H9 (cell line): ENCODE results near the gene TMC2. TPM values are rescaled to one million over a fixed set of nuclear protein-coding genes. Genes with fewer than 3 reads are reported as not detected.

Experiments
- DNase-seq: peaks from one replicate; pipeline ENCODE4 v3.0.0-alpha.2; 2017
- H2AFZ ChIP-seq: one replicate; pipeline ENCODE4 v1.6.1; 2013; ENCODE audit warnings: mild to moderate bottlenecking, low read length, control low read depth, moderate library complexity
- H2AK5ac ChIP-seq: 2 replicates; pipeline ENCODE4 v1.6.1; 2013; ENCODE audit warnings: low read length, control low read depth, mixed read lengths; ENCODE audit not compliant: insufficient read length
- H2BK120ac ChIP-seq: one replicate; pipeline ENCODE4 v1.6.1; 2013; ENCODE audit warnings: low read depth, mild to moderate bottlenecking, low read length, control low read depth, inconsistent platforms; ENCODE audit not compliant: poor library complexity, severe bottlenecking
- H2BK12ac ChIP-seq: 2 replicates; pipeline ENCODE4 v1.6.1; 2013; ENCODE audit warnings: low read length, control low read depth, mixed read lengths, low read depth; ENCODE audit not compliant: insufficient read length
- H2BK15ac ChIP-seq: 2 replicates; pipeline ENCODE4 v1.6.1; 2013; ENCODE audit warnings: low read depth, low read length, control low read depth
- H2BK20ac ChIP-seq: one replicate; pipeline ENCODE4 v1.6.1; 2013; ENCODE audit warnings: low read depth, mild to moderate bottlenecking, low read length, control low read depth, inconsistent platforms; ENCODE audit not compliant: poor library complexity, severe bottlenecking
- H2BK5ac ChIP-seq: 2 replicates; pipeline ENCODE4 v1.6.1; 2013; ENCODE audit warnings: low read length, control low read depth, mixed read lengths; ENCODE audit not compliant: insufficient read length
- H3K14ac ChIP-seq: 2 replicates; pipeline ENCODE4 v1.6.1; 2013; ENCODE audit warnings: low read length, control low read depth; ENCODE audit not compliant: insufficient read depth
- H3K18ac ChIP-seq: 2 replicates; pipeline ENCODE4 v1.6.1; 2013; ENCODE audit warnings: low read depth, mild to moderate bottlenecking, mixed read lengths, low read length, control low read depth; ENCODE audit not compliant: insufficient read length
- H3K23ac ChIP-seq: 2 replicates; pipeline ENCODE4 v1.6.1; 2013; ENCODE audit warnings: low read length, control low read depth, mixed read lengths, low read depth; ENCODE audit not compliant: insufficient read length
- H3K23me2 ChIP-seq: 2 replicates; pipeline ENCODE4 v1.6.1; 2013; ENCODE audit warnings: low read depth, mild to moderate bottlenecking, mixed read lengths, low read length, control low read depth; ENCODE audit not compliant: insufficient read length, poor library complexity, severe bottlenecking
- H3K27ac ChIP-seq: 2 replicates; pipeline ENCODE4 v1.5.1; 2013; ENCODE audit warnings: low read length, control low read depth, mixed read lengths, low read depth; ENCODE audit not compliant: insufficient read length
- H3K27me3 ChIP-seq: 2 replicates; pipeline ENCODE4 v1.6.1; 2013; ENCODE audit warnings: low read length, control low read depth, inconsistent platforms; ENCODE audit not compliant: insufficient read depth
- H3K4ac ChIP-seq: 2 replicates; pipeline ENCODE4 v1.6.1; 2013; ENCODE audit warnings: low read depth, mild to moderate bottlenecking, control low read depth, inconsistent platforms, low read length, moderate library complexity
- H3K4me1 ChIP-seq: 2 replicates; pipeline ENCODE4 v1.6.1; 2013; ENCODE audit warnings: low read length, control low read depth, inconsistent platforms; ENCODE audit not compliant: insufficient read depth
- H3K4me2 ChIP-seq: 2 replicates; pipeline ENCODE4 v1.6.1; 2013; ENCODE audit warnings: low read length, control low read depth, mixed read lengths; ENCODE audit not compliant: insufficient read length, insufficient read depth
- H3K56ac ChIP-seq: 2 replicates; pipeline ENCODE4 v1.6.1; 2013; ENCODE audit warnings: low read depth, mild to moderate bottlenecking, mixed read lengths, low read length, control low read depth; ENCODE audit not compliant: insufficient read length
- H3K79me1 ChIP-seq: 2 replicates; pipeline ENCODE4 v1.6.1; 2013; ENCODE audit warnings: low read depth, mild to moderate bottlenecking, moderate library complexity, low read length, control low read depth, inconsistent platforms; ENCODE audit not compliant: insufficient read depth, poor library complexity, severe bottlenecking
- H3K79me2 ChIP-seq: 2 replicates; pipeline ENCODE4 v1.6.1; 2013; ENCODE audit warnings: low read length, control low read depth, inconsistent platforms; ENCODE audit not compliant: insufficient read depth
- H3K9ac ChIP-seq: 2 replicates; pipeline ENCODE4 v1.6.1; 2013; ENCODE audit warnings: low read length, control low read depth, mixed read lengths; ENCODE audit not compliant: insufficient read length; ENCODE audit errors: extremely low read depth
- H3K9me3 ChIP-seq: one replicate; pipeline ENCODE4 v1.6.1; 2013; ENCODE audit warnings: low read depth, low read length, inconsistent platforms; ENCODE audit not compliant: control insufficient read depth
- H3T11ph ChIP-seq: one replicate; pipeline ENCODE4 v1.6.1; 2013; ENCODE audit warnings: mild to moderate bottlenecking, low read length, control low read depth, inconsistent platforms
- H4K20me1 ChIP-seq: one replicate; pipeline ENCODE4 v1.6.1; 2013; ENCODE audit not compliant: control insufficient read depth, insufficient read length, insufficient read depth
- H4K5ac ChIP-seq: 2 replicates; pipeline ENCODE4 v1.6.1; 2013; ENCODE audit warnings: low read depth, mild to moderate bottlenecking, mixed read lengths, low read length, control low read depth; ENCODE audit not compliant: insufficient read length
- H4K8ac ChIP-seq: replicated peaks from 2 replicates; pipeline ENCODE4 v1.6.1; 2013; ENCODE audit warnings: low read length, control low read depth, mixed read lengths, low read depth; ENCODE audit not compliant: insufficient read length
- H4K91ac ChIP-seq: 2 replicates; pipeline ENCODE4 v1.6.1; 2013; ENCODE audit warnings: low read depth, mild to moderate bottlenecking, moderate library complexity, mixed read lengths, low read length, control low read depth; ENCODE audit not compliant: insufficient read length
- H3K27ac Mint-ChIP-seq, 3 experiments: 2 replicates in 2 of 3; 3 replicates in 1 of 3; pipeline ENCODE4 v1.8.0; 2020 to 2021; ENCODE audit warnings: mixed read lengths in 3 of 3, mild to moderate bottlenecking in 1 of 3, moderate library complexity in 1 of 3
- H3K27me3 Mint-ChIP-seq: 2 replicates; pipeline ENCODE4 v1.8.0; 2021; ENCODE audit warnings: low read depth, mild to moderate bottlenecking, moderate library complexity, mixed read lengths
- H3K36me3 Mint-ChIP-seq, 3 experiments: 2 replicates in 2 of 3; 3 replicates in 1 of 3; pipeline ENCODE4 v1.8.0; 2020 to 2021; ENCODE audit warnings: low read depth in 3 of 3, mixed read lengths in 3 of 3; ENCODE audit not compliant: insufficient read depth in 1 of 3
- H3K4me1 Mint-ChIP-seq, 2 experiments: 2 replicates each; pipeline ENCODE4 v1.8.0; 2020; ENCODE audit warnings: mixed read lengths in 2 of 2
- H3K4me3 Mint-ChIP-seq, 2 experiments: 2 replicates in 1 of 2; 3 replicates in 1 of 2; pipeline ENCODE4 v1.8.0; 2020 to 2021; ENCODE audit warnings: mild to moderate bottlenecking in 2 of 2, mixed read lengths in 2 of 2, moderate library complexity in 1 of 2
- H3K9me3 Mint-ChIP-seq, 2 experiments: 2 replicates in 1 of 2; 3 replicates in 1 of 2; pipeline ENCODE4 v1.8.0; 2020; ENCODE audit warnings: mild to moderate bottlenecking in 2 of 2, mixed read lengths in 2 of 2, moderate library complexity in 1 of 2
- WGBS: extraction: QIAGEN DNeasy Blood & Tissue Kit; methylation state at CpG from one replicate; pipeline ENCODE4 v1.1.7; 2013; ENCODE audit warnings: missing lambda C conversion rate, low lambda C conversion rate, mixed read lengths; ENCODE audit not compliant: insufficient read length; ENCODE audit errors: extremely low coverage; 5-methylcytosine and 5-hydroxymethylcytosine counted together
- total RNA-seq: library from RNA; stranded (reverse); gene quantifications from 2 replicates; pipeline ENCODE4 v1.2.1, GENCODE V29; 2021
- TF ChIP-seq, protein P1 (sequence below): fragments of 200-600 bp; sonication (generic); conservative IDR thresholded peaks from 3 replicates; pipeline ENCODE4 v1.8.0; 2021; ENCODE audit warnings: antibody characterized with exemption, mild to moderate bottlenecking

TMC2 gene
- total RNA-seq, 1 experiment from 2014 or later, result not detected

DNA sequence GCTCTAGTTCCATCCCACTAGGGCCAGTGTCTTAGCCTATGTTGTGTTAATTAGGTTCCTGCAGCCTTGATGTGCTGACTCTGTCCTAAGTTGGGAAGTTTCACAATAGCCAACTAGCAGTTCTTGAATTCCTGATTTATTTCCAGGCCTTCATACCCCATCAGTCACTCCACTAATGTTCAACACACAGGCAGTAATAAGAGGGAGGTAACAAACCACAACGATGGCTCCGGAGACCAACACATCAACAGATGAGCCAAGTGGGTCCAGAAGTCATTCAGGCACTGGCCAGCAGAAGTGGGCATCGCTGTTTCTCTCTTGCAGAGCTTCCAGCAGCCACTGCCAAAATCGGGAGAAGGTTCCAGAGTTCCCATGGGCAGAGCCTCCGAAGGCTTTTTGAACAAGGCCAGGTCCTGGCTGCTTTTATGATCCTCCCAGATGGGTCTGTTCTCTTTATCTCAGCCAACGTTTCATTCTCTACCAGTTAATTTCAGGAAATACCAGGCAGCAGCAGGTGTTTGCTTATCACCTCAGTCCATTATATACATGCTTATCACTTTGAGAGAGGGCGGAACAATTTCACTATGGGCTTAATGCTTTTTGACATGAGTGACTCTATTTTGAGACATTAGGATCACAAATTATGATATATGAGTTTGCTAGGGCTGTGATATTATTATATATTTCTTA, 67.6 kb downstream of the TMC2 start:
- Mint-ChIP-seq H3K27me3 (peaks cover 3% of the 10 kb centered on the region), H3K4me3 (no peak overlapping the region), H3K9me3 (peaks cover 18 to 28% of the 10 kb centered on the region in 2 experiments), H3K27ac (no peak overlapping the region), H3K36me3 (peaks cover 0 to 7% (median 3%) of the 10 kb centered on the region in 3 experiments; a peak in 4 of 7 replicates), H3K4me1 (peaks cover 8 to 9% of the 10 kb centered on the region in 2 experiments)
- TF ChIP-seq, protein P1, sequence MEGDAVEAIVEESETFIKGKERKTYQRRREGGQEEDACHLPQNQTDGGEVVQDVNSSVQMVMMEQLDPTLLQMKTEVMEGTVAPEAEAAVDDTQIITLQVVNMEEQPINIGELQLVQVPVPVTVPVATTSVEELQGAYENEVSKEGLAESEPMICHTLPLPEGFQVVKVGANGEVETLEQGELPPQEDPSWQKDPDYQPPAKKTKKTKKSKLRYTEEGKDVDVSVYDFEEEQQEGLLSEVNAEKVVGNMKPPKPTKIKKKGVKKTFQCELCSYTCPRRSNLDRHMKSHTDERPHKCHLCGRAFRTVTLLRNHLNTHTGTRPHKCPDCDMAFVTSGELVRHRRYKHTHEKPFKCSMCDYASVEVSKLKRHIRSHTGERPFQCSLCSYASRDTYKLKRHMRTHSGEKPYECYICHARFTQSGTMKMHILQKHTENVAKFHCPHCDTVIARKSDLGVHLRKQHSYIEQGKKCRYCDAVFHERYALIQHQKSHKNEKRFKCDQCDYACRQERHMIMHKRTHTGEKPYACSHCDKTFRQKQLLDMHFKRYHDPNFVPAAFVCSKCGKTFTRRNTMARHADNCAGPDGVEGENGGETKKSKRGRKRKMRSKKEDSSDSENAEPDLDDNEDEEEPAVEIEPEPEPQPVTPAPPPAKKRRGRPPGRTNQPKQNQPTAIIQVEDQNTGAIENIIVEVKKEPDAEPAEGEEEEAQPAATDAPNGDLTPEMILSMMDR, result no peak
- Histone ChIP-seq H3K79me2 (no peaks in the 10 kb centered on the region), H4K91ac (no peak overlapping the region), H3K27me3 (no peaks in the 10 kb centered on the region), H4K20me1 (no peaks in the 10 kb centered on the region), H3K4me2 (no peak overlapping the region), H2BK20ac (no peak overlapping the region), H3K9ac (no peak overlapping the region), H2BK5ac (no peak overlapping the region), H3K9me3 (peaks cover 5% of the 10 kb centered on the region), H3K23ac (no peak overlapping the region), H4K8ac (no peak overlapping the region), H2BK120ac (no peak overlapping the region), H3K18ac (no peak overlapping the region), H3K27ac (no peak overlapping the region), H2BK15ac (no peak overlapping the region), H3K4me1 (no peaks in the 10 kb centered on the region), H3K23me2 (no peaks in the 10 kb centered on the region), H4K5ac (no peak overlapping the region), H3K14ac (no peak overlapping the region), H2AK5ac (no peak overlapping the region), H3K4ac (no peak overlapping the region), H3K56ac (no peak overlapping the region), H2BK12ac (no peak overlapping the region), H2AFZ (no peak overlapping the region), H3T11ph (no peak overlapping the region), H3K79me1 (no peaks in the 10 kb centered on the region)
- WGBS, result no CpG with 5 or more reads among the region's 7 CpGs
- DNase-seq, result no peak
